GM18505 (cell line): ENCODE results near the gene TAF11.
"Not testable (repeated sequence)": the region's sequence is repeated elsewhere in the genome, so short reads cannot be mapped to it uniquely, and the experiment has no call there.

ENCODE experiments used
- ATAC-seq: cut with Tn5 transposase; IDR thresholded peaks from one replicate; pipeline ENCODE4 v1.9.1; 2021; ENCODE audit not compliant: unreplicated experiment
- POLR2A ChIP-seq: IDR thresholded peaks from 4 replicates; pipeline ENCODE4 v1.6.1; 2011; ENCODE audit warnings: borderline replicate concordance; ENCODE audit not compliant: insufficient read depth, insufficient read length; ENCODE audit errors: extremely low read depth

The TAF11 gene

GRCh38 chr6:34917626-34918285 lies 29.9 kb upstream of the TAF11 start:
- TF ChIP-seq POLR2A: no peak
- ATAC-seq: no peak

GRCh38 chr6:34916348-34916967 lies 28.6 kb upstream of the TAF11 start:
- no peak for ATAC-seq

GRCh38 chr6:34914358-34914757 lies 26.5 kb upstream of the TAF11 start:
- no peak for TF ChIP-seq POLR2A
- no peak for ATAC-seq

More at GRCh38 chr6:34916348-34916967, 28.6 kb upstream of the TAF11 start:
- no peak for TF ChIP-seq POLR2A

- no peak for ATAC-seq
- no peak for TF ChIP-seq POLR2A
Measured at GRCh38 chr6:34912715-34913464, 25.0 kb upstream of the TAF11 start.

GRCh38 chr6:34911822-34912221 lies 24.0 kb upstream of the TAF11 start:
- ATAC-seq: no peak
- TF ChIP-seq POLR2A: no peak

- no peak for ATAC-seq
- TF ChIP-seq POLR2A: no peak
Measured at GRCh38 chr6:34909320-34909883, 21.6 kb upstream of the TAF11 start.

- no peak for ATAC-seq
- TF ChIP-seq POLR2A: no peak
Measured at GRCh38 chr6:34908194-34908593, 20.4 kb upstream of the TAF11 start.

GRCh38 chr6:34906826-34907225 lies 19.0 kb upstream of the TAF11 start:
- TF ChIP-seq POLR2A: no peak
- ATAC-seq: no peak

GRCh38 chr6:34904990-34905613 lies 17.3 kb upstream of the TAF11 start:
- no peak for TF ChIP-seq POLR2A

GRCh38 chr6:34901930-34902329 lies 14.1 kb upstream of the TAF11 start:
- no peak for ATAC-seq
- TF ChIP-seq POLR2A: no peak

More at GRCh38 chr6:34904990-34905613, 17.3 kb upstream of the TAF11 start:
- no peak for ATAC-seq

GRCh38 chr6:34900321-34901031 lies 12.6 kb upstream of the TAF11 start:
- no peak for ATAC-seq
- TF ChIP-seq POLR2A: no peak

GRCh38 chr6:34899748-34900147 lies 11.9 kb upstream of the TAF11 start:
- not testable (repeated sequence) for ATAC-seq

GRCh38 chr6:34897716-34898115 lies 9.9 kb upstream of the TAF11 start:
- ATAC-seq: no peak
- no peak for TF ChIP-seq POLR2A
